Parathyroid adenoma (tissue), 2 donors: Measurements from ENCODE around the gene PASD1.
"Not testable (repeated sequence)": the region's sequence is repeated elsewhere in the genome, so short reads cannot be mapped to it uniquely, and the experiment has no call there.

Experiments
- H2AFZ ChIP-seq: fragments of 300-600 bp; sonication (generic); one replicate; pipeline ENCODE4 v1.7.0; 2017; ENCODE audit warnings: antibody characterized with exemption, mild to moderate bottlenecking
- H3K27ac ChIP-seq: fragments of 300-600 bp; sonication (generic); one replicate; pipeline ENCODE4 v1.7.0; 2017
- H3K27me3 ChIP-seq: fragments of 300-600 bp; sonication (generic); one replicate; pipeline ENCODE4 v1.7.0; 2017; ENCODE audit warnings: low read length; ENCODE audit not compliant: control insufficient read depth, insufficient read depth
- H3K36me3 ChIP-seq: fragments of 300-600 bp; sonication (generic); one replicate; pipeline ENCODE4 v1.7.0; 2017; ENCODE audit warnings: low read length; ENCODE audit not compliant: control insufficient read depth, insufficient read depth
- H3K4me1 ChIP-seq: fragments of 300-600 bp; sonication (generic); one replicate; pipeline ENCODE4 v1.7.0; 2017; ENCODE audit warnings: control low read depth
- H3K4me2 ChIP-seq: fragments of 300-600 bp; sonication (generic); one replicate; pipeline ENCODE4 v1.7.0; 2017; ENCODE audit warnings: low read length
- H3K4me3 ChIP-seq: fragments of 300-600 bp; sonication (generic); one replicate; pipeline ENCODE4 v1.7.0; 2017; ENCODE audit warnings: low read depth, low read length
- H3K79me2 ChIP-seq: fragments of 300-600 bp; sonication (generic); one replicate; pipeline ENCODE4 v1.7.0; 2017; ENCODE audit warnings: control low read depth
- H3K9ac ChIP-seq: fragments of 300-600 bp; sonication (generic); one replicate; pipeline ENCODE4 v1.7.0; 2017; ENCODE audit warnings: mild to moderate bottlenecking
- H3K9me3 ChIP-seq: fragments of 300-600 bp; sonication (generic); one replicate; pipeline ENCODE4 v1.7.0; 2017; ENCODE audit warnings: low read length; ENCODE audit not compliant: control insufficient read depth
- TF ChIP-seq, protein P1 (sequence below): fragments of 300-600 bp; sonication (generic); IDR thresholded peaks from one replicate; pipeline ENCODE4 v1.7.0; 2017; ENCODE audit warnings: antibody characterized with exemption, mild to moderate bottlenecking
- donor health status: primary hyperparathyroidism.

PASD1 gene

DNA sequence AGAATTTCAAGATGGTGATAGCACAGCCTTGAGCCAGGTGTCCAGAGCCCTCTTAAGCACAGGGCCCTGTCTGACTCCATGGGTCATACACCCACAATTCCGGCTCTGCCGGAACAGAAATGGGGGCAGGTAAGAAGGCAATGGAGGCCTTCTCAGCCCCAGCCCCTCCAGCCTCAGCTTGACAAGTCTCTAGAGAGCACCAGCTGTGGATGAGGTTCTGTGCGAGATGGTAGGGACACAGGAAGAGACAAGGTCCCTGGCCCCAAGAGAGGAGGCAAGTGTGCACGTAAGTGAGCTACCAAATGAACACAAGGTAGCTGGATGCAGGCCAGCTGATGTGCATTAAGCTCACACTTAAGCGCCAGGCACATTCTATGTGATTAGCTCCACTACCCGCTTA, 129.3 kb downstream of the PASD1 start:
- H3K4me2 ChIP-seq: no peak overlapping the region
- no peak overlapping the region for H3K27ac ChIP-seq
- H3K79me2 ChIP-seq: no peaks in the 10 kb centered on the region
- H3K9me3 ChIP-seq: no peaks in the 10 kb centered on the region
- no peak overlapping the region for H3K9ac ChIP-seq
- H3K4me1 ChIP-seq: no peaks in the 10 kb centered on the region
- TF ChIP-seq, protein P1, sequence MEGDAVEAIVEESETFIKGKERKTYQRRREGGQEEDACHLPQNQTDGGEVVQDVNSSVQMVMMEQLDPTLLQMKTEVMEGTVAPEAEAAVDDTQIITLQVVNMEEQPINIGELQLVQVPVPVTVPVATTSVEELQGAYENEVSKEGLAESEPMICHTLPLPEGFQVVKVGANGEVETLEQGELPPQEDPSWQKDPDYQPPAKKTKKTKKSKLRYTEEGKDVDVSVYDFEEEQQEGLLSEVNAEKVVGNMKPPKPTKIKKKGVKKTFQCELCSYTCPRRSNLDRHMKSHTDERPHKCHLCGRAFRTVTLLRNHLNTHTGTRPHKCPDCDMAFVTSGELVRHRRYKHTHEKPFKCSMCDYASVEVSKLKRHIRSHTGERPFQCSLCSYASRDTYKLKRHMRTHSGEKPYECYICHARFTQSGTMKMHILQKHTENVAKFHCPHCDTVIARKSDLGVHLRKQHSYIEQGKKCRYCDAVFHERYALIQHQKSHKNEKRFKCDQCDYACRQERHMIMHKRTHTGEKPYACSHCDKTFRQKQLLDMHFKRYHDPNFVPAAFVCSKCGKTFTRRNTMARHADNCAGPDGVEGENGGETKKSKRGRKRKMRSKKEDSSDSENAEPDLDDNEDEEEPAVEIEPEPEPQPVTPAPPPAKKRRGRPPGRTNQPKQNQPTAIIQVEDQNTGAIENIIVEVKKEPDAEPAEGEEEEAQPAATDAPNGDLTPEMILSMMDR: no peak
- no peaks in the 10 kb centered on the region for H3K36me3 ChIP-seq
- no peaks in the 10 kb centered on the region for H3K27me3 ChIP-seq
- H2AFZ ChIP-seq: no peak overlapping the region
- H3K4me3 ChIP-seq: no peak overlapping the region

DNA sequence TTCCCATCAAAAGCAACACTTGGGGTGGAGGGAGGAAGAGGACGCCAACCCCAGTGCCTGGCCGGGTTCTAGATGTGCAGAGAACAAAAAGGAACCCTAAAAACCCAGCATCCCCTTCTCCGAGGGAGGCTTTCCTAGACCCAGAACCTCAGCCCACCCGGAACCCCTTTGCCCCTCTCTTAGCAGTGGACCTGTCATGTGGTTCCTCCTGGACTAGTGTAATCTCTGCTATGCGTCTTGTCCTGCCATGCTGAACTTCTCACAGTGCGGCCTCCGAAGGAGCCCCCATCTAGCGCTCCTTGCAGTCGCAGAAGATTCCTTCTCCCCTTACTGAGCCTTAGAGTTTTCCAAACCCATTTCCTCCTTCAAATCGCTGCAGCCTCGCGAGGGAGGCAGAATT, 130.6 kb downstream of the PASD1 start:
- Histone ChIP-seq H3K27me3 (no peaks in the 10 kb centered on the region), H3K9ac (no peak overlapping the region), H3K36me3 (no peaks in the 10 kb centered on the region), H3K9me3 (no peaks in the 10 kb centered on the region), H3K27ac (no peak overlapping the region), H3K4me3 (no peak overlapping the region), H3K4me1 (no peaks in the 10 kb centered on the region), H3K79me2 (no peaks in the 10 kb centered on the region), H2AFZ (no peak overlapping the region), H3K4me2 (no peak overlapping the region)
- TF ChIP-seq, protein P1: no peak

DNA sequence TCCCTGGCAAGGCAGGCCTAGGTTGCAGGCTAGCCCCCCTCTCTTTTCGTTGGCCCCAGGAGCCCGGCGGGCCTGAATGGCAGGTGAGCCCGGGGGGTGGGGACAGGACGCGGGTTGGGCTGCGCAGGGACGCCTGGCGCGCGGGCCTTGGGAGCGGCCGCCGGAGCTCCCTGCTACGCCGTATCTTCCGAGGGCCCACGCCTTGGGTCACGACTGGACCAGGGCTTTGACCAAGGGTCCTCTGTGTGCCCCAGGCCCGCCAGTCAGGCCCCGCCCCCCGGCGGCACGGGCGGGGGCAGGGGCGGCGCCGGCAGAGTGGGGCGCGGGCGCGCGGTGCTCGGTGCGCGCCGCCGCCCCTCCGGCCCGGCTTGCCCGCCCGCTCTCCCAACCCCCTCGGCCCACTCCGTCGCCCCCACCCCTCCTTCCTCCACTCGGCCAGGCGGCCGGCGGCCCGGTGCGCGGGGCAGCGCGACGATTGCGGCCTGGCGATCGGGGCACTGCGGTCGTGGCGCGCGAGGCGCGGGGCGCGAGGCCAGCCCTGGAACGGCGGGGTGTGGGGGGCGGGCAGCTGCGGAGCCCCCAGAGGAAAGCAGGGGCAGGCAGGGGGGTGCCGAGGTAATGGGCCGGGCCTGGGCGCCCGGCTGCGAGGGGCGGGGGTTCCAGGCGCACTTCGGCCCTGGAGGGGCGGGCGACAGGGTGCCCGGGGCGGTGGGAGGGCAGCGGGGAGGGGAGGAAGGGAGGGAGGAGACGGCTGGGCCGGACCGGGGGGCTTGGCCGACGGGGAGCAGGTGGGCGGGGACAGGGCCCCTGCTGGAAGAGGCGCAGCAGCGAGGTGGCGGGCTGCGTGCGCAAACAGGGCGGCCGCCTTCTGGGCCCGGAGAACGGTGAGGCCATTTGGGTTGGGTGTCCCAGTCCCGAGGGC, 131.4 kb downstream of the PASD1 start, which contains the start of gene PRRG3:
TSS of gene PRRG3 (plus strand) at position 798 of the 922 bp plus-strand sequence. CDS start 3,357 bp downstream, outside the sequence.
- Histone ChIP-seq H3K4me3 (no peak within 1 kb of the TSS), H3K79me2 (no peaks in the 10 kb centered on the region), H3K9ac (no peak within 1 kb of the TSS), H3K4me2 (no peak within 1 kb of the TSS), H3K9me3 (no peaks in the 10 kb centered on the region), H2AFZ (no peak within 1 kb of the TSS), H3K27ac (no peak within 1 kb of the TSS), H3K27me3 (no peaks in the 10 kb centered on the region), H3K4me1 (no peaks in the 10 kb centered on the region), H3K36me3 (no peaks in the 10 kb centered on the region)
- TF ChIP-seq, protein P1: no peak

DNA sequence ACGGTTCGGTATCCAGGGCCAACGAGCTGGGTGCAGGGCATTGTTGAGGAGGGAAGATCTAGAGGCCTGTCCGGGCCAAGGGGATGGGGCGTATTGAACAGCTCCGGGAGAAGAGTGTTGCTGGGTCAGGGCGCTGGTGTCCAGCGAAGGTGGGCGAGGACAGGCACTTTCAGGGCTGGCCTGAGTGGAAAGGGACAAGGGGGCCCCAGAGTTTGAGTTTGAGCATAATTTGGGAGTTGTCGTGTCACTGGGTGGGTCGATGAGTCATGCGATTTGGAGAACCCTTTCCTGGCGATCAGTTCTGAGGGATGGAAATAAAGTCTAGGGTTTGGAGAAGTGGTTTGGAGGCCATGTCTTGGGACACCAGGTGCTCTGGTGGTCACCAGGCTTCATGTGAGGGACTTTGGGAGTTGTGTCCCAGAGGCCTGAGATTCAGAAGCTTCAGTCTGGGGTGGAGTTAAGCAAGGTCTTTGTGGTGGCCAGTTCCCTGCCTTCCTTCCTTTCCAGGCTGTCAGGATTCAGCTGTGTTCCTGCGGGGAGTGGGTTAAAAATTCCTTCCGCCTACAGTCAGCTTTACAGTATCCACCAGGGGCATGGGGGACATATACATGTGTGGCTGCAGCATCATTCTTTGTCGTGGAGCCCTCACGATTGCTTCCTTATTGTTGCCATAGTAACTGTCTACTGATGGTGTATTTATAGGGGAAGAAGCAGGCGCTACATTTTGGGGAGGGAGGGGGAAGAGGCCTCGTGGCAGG, 132.3 kb downstream of the PASD1 start:
- Histone ChIP-seq H3K27ac (no peak overlapping the region), H3K79me2 (no peaks in the 10 kb centered on the region), H3K9ac (no peak overlapping the region), H3K9me3 (no peaks in the 10 kb centered on the region), H3K4me2 (no peak overlapping the region), H3K36me3 (no peaks in the 10 kb centered on the region), H3K4me3 (no peak overlapping the region), H3K27me3 (no peaks in the 10 kb centered on the region), H3K4me1 (no peaks in the 10 kb centered on the region), H2AFZ (no peak overlapping the region)
- TF ChIP-seq, protein P1: no peak

DNA sequence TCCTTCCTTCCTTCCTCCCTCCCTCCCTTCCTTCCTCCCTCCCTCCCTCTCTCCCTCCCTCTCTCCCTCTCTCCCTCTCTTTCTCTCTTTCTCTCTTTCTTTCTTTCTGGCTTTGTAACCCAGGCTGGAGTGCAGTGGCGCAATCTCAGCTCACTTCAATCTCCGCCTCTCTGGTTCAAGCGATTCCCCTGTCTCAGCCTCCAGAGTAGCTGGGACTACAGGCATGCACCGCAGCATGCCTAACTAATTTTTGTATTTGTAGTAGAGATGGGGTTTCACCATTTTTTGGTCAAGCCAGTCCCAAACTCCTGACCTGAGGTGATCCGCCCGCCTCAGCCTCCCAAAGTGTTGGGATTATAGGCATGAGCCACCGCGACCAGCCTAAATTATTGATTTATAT, 133.6 kb downstream of the PASD1 start:
- H3K27ac ChIP-seq, H3K27me3 ChIP-seq, H3K4me3 ChIP-seq, H3K9me3 ChIP-seq, H2AFZ ChIP-seq, H3K9ac ChIP-seq, H3K36me3 ChIP-seq, H3K4me1 ChIP-seq, H3K4me2 ChIP-seq, H3K79me2 ChIP-seq: not testable (repeated sequence)
